HL-60/S4 treated with retinoic acid at 250 ng/mL for 4 days and 3 days (cell line): ENCODE data around the gene RASSF5.

Source experiments
- in situ Hi-C: fragments of 300-500 bp; cut with MboI; formaldehyde crosslinking; loops from 2 replicates; pipeline ENCODE4 v1.7.0; 2022; ENCODE audit warnings: low sequenced_read_pairs

RASSF5 gene

GRCh38 chr1:206544562-206545257, 37.4 kb downstream of the RASSF5 start:
- in situ Hi-C loops = no loop called here

- in situ Hi-C loops = no loop called here
Observed at GRCh38 chr1:206545351-206545750, 38.0 kb downstream of the RASSF5 start.

GRCh38 chr1:206547104-206547503, 39.8 kb downstream of the RASSF5 start:
- in situ Hi-C loops = no loop called here

- in situ Hi-C loops = no loop called here
Observed at GRCh38 chr1:206550446-206550845, 43.1 kb downstream of the RASSF5 start.

GRCh38 chr1:206551296-206551985, 44.1 kb downstream of the RASSF5 start:
- in situ Hi-C loops = no loop called here

GRCh38 chr1:206551986-206552326, 44.6 kb downstream of the RASSF5 start:
- in situ Hi-C loops = no loop called here

GRCh38 chr1:206554211-206554610, 46.9 kb downstream of the RASSF5 start:
- in situ Hi-C loops = no loop called here

GRCh38 chr1:206554701-206555472, 47.6 kb downstream of the RASSF5 start:
- in situ Hi-C loops = no loop called here

- in situ Hi-C loops = no loop called here
Observed at GRCh38 chr1:206555473-206555935, 48.2 kb downstream of the RASSF5 start.

GRCh38 chr1:206556047-206556749, 48.9 kb downstream of the RASSF5 start:
- in situ Hi-C loops = no loop called here

- in situ Hi-C loops = no loop called here
Observed at GRCh38 chr1:206556750-206557635, 49.7 kb downstream of the RASSF5 start.

- in situ Hi-C loops = no loop called here
Observed at GRCh38 chr1:206557636-206558473, 50.5 kb downstream of the RASSF5 start.

GRCh38 chr1:206558794-206559671, 51.7 kb downstream of the RASSF5 start:
- in situ Hi-C loops = no loop called here

- in situ Hi-C loops = no loop called here
Observed at GRCh38 chr1:206559672-206559995, 52.3 kb downstream of the RASSF5 start.

GRCh38 chr1:206560007-206560716, 52.8 kb downstream of the RASSF5 start:
- in situ Hi-C loops = no loop called here

GRCh38 chr1:206563367-206564207, 56.3 kb downstream of the RASSF5 start:
- in situ Hi-C loops = no loop called here

GRCh38 chr1:206565995-206566394, 58.7 kb downstream of the RASSF5 start:
- in situ Hi-C loops = no loop called here
